Breast epithelium (tissue), 4 donors: ENCODE results near the gene DNTTIP2. TPM values are rescaled to one million over a fixed set of nuclear protein-coding genes. Genes with fewer than 3 reads are reported as not detected.

ENCODE experiments used
- DNase-seq, 2 donors: peaks; one replicate each; pipeline ENCODE4 v3.0.0-alpha.2; 2019; ENCODE audit warnings: low spot score in 2 of 2
- H3K27ac ChIP-seq, 2 donors: fragments of 200-600 bp; sonication (generic) in 1 of 2; one replicate each; pipeline ENCODE4 v1.5.1; 2016 to 2019; ENCODE audit warnings: mild to moderate bottlenecking in 1 of 2
- H3K27me3 ChIP-seq, 2 donors: fragments of 200-600 bp; sonication (generic) in 1 of 2; one replicate each; pipeline versions ENCODE4 v1.5.1 to v1.6.0; 2017 to 2019; ENCODE audit warnings: control low read depth in 1 of 2, mild to moderate bottlenecking in 1 of 2
- H3K36me3 ChIP-seq: fragments of 200-600 bp; one replicate; pipeline ENCODE4 v1.5.1; 2019
- H3K4me1 ChIP-seq, 2 donors: fragments of 200-600 bp; sonication (generic); one replicate each; pipeline ENCODE4 v1.5.1; 2016 to 2019; ENCODE audit warnings: control low read depth in 1 of 2
- H3K4me3 ChIP-seq, 3 donors: fragments of 200-600 bp; sonication (generic); 1 replicate in 2 of 3; 2 replicates in 1 of 3; pipeline ENCODE4 v1.5.1; 2016 to 2019; ENCODE audit warnings: mild to moderate bottlenecking in 3 of 3, moderate library complexity in 2 of 3
- H3K9me3 ChIP-seq, 2 donors: fragments of 200-600 bp; sonication (generic) in 1 of 2; one replicate each; pipeline ENCODE4 v1.5.1; 2016 to 2019; ENCODE audit warnings: control low read depth in 1 of 2
- POLR2A ChIP-seq: fragments of 450-650 bp; IDR thresholded peaks from one replicate; pipeline ENCODE4 v1.6.1; 2016; ENCODE audit warnings: antibody characterized with exemption, mild to moderate bottlenecking, moderate library complexity
- POLR2AphosphoS5 ChIP-seq, 3 donors: sonication (generic); formaldehyde crosslinking; IDR thresholded peaks; one replicate each; pipeline ENCODE4 v1.6.1; 2017; ENCODE audit warnings: antibody characterized with exemption in 3 of 3
- intact Hi-C: fragments of 100-400 bp; cut with DNase I; formaldehyde crosslinking; loops from one replicate; pipeline ENCODE4 v1.15.1; 2023; ENCODE audit warnings: low total_unique reads
- total RNA-seq, 3 donors: library from RNA; depleted of rRNA; stranded (reverse); fragments of >200 nt; gene quantifications; one replicate each; pipeline ENCODE4 v1.1.0, GENCODE V29; 2016
- TF ChIP-seq, protein P1 (sequence below), 3 donors: fragments of 450-650 bp; IDR thresholded peaks; one replicate each; pipeline ENCODE4 v1.5.1; 2016 to 2017; ENCODE audit warnings: antibody characterized with exemption in 3 of 3, mild to moderate bottlenecking in 3 of 3, moderate library complexity in 3 of 3

DNTTIP2 gene
- total RNA-seq, 3 donors from 2014 or later: 28.2 to 38.3 (median 30.5) TPM

DNA sequence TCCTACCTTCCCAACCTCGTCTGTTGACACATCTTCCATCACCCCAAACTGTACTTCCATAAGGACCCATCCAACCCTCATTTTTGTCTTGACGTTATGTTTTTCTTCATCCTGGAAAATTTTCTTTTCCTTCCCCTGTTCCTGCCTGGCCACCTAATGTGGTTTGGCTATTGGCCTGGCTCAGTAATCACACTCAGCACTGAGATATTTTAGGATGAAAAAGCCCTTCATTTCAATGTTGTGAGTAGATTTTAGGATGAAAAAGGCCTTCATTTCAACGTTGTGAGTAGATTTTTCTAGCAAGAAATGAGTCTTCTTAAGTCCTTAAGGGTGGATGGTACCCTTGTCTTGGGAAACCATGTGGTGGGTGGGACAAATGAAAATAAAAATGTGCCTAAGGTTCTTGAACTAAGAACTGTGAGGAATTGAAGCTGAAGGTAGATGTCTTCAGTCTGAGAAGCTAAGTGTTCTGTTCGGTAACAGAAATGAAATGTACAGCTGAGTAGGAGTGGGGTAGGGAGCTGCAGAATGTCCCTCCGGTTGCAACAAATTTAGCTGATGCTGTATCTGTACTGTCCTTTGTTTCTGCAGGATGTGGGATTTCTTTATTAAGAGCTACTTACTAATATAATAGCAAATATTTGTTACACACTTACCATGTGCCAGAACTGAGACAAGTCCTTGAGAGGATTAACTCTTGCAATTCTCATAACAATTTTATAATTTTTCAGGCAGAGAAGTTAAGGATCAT, 36.1 kb downstream of the DNTTIP2 start:
- Histone ChIP-seq H3K9me3 (no peaks in the 10 kb centered on the region), H3K36me3 (no peaks in the 10 kb centered on the region), H3K27ac (no peak overlapping the region), H3K27me3 (no peaks in the 10 kb centered on the region), H3K4me1 (no peaks in the 10 kb centered on the region), H3K4me3 (no peak overlapping the region)
- no peak for TF ChIP-seq POLR2AphosphoS5 (IDR thresholded peaks at IDR 0.05)
- TF ChIP-seq, protein P1, sequence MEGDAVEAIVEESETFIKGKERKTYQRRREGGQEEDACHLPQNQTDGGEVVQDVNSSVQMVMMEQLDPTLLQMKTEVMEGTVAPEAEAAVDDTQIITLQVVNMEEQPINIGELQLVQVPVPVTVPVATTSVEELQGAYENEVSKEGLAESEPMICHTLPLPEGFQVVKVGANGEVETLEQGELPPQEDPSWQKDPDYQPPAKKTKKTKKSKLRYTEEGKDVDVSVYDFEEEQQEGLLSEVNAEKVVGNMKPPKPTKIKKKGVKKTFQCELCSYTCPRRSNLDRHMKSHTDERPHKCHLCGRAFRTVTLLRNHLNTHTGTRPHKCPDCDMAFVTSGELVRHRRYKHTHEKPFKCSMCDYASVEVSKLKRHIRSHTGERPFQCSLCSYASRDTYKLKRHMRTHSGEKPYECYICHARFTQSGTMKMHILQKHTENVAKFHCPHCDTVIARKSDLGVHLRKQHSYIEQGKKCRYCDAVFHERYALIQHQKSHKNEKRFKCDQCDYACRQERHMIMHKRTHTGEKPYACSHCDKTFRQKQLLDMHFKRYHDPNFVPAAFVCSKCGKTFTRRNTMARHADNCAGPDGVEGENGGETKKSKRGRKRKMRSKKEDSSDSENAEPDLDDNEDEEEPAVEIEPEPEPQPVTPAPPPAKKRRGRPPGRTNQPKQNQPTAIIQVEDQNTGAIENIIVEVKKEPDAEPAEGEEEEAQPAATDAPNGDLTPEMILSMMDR (IDR thresholded peaks at IDR 0.05): no peak
- no peak for TF ChIP-seq POLR2A
- intact Hi-C loops: loop anchor here (10.0 kb wide), 1 partner anchor 218 kb away; no protein-coding TSS in a partner anchor
- DNase-seq: no peak

DNA sequence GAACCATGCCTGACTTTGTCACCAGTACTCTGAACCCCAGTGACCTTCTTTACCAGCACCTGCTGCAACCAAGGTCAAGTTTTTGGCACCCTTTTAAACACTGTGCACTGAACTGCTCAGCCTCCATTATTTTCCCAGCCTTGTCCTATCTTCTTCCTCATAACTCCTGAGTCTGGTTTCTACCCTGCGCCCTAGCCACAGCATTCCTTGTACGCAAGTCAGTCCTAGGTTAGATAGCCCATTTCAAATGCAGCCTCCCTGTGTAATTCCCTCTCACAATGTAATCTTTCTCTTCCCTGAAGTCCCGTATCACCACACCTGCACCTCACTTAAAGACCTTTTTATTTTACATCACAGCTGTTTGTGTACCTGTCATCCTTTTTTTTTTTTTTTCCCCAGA, 37.2 kb downstream of the DNTTIP2 start:
- TF ChIP-seq, protein P1 (IDR thresholded peaks at IDR 0.05): no peak
- TF ChIP-seq POLR2AphosphoS5 (IDR thresholded peaks at IDR 0.05) (no peak), POLR2A (no peak)
- intact Hi-C loops: loop anchor here (10.0 kb wide), 1 partner anchor 217 kb away; no protein-coding TSS in a partner anchor
- DNase-seq: no peak

GRCh38 chr1:93840956-93841482, 38.0 kb downstream of the DNTTIP2 start:
- DNase-seq: no peak
- Histone ChIP-seq H3K36me3 (no peaks in the 10 kb centered on the region), H3K27ac (no peak overlapping the region), H3K4me3 (no peak overlapping the region), H3K27me3 (no peaks in the 10 kb centered on the region), H3K9me3 (no peaks in the 10 kb centered on the region), H3K4me1 (no peaks in the 10 kb centered on the region)
- TF ChIP-seq, protein P1 (IDR thresholded peaks at IDR 0.05): no peak
- no peak for TF ChIP-seq POLR2AphosphoS5 (IDR thresholded peaks at IDR 0.05)
- TF ChIP-seq POLR2A: no peak
- intact Hi-C loops: loop anchor here (10.0 kb wide), 1 partner anchor 216 kb away; no protein-coding TSS in a partner anchor

More for the DNA sequence above, 37.2 kb downstream of the DNTTIP2 start:
- Histone ChIP-seq H3K27me3 (no peaks in the 10 kb centered on the region), H3K4me3 (no peak overlapping the region), H3K4me1 (no peaks in the 10 kb centered on the region), H3K9me3 (no peaks in the 10 kb centered on the region), H3K36me3 (no peaks in the 10 kb centered on the region), H3K27ac (no peak overlapping the region)

GRCh38 chr1:93839753-93840152, 39.3 kb downstream of the DNTTIP2 start:
- intact Hi-C loops: loop anchor here (10.0 kb wide), 1 partner anchor 215 kb away; no protein-coding TSS in a partner anchor
- H3K4me3 ChIP-seq: no peak overlapping the region
- TF ChIP-seq POLR2A: no peak
- TF ChIP-seq, protein P1 (IDR thresholded peaks at IDR 0.05): no peak
- no peak for TF ChIP-seq POLR2AphosphoS5 (IDR thresholded peaks at IDR 0.05)
- H3K27me3 ChIP-seq: no peaks in the 10 kb centered on the region
- H3K4me1 ChIP-seq: no peaks in the 10 kb centered on the region
- no peak for DNase-seq
- no peaks in the 10 kb centered on the region for H3K36me3 ChIP-seq
- H3K9me3 ChIP-seq: no peaks in the 10 kb centered on the region
- no peak overlapping the region for H3K27ac ChIP-seq

GRCh38 chr1:93839307-93839706, 39.7 kb downstream of the DNTTIP2 start:
- Histone ChIP-seq H3K27me3 (no peaks in the 10 kb centered on the region), H3K27ac (no peak overlapping the region), H3K4me1 (no peaks in the 10 kb centered on the region), H3K4me3 (no peak overlapping the region), H3K9me3 (no peaks in the 10 kb centered on the region), H3K36me3 (no peaks in the 10 kb centered on the region)
- TF ChIP-seq, protein P1 (IDR thresholded peaks at IDR 0.05): no peak
- no peak for TF ChIP-seq POLR2A
- no peak for DNase-seq
- intact Hi-C loops: no loop called here
